ENCODE results near the gene AQP9.

AQP9 gene

GRCh38 chr15:58224068-58224467, 85.9 kb downstream of the AQP9 start:
- DNase-seq (ENCODE audit: low spot score): no peak
- Histone ChIP-seq H3K4me3 (no peak overlapping the region), H3K27ac (no peak overlapping the region)
- no peak for TF ChIP-seq CTCF (IDR thresholded peaks at IDR 0.05)

- no peak for DNase-seq (ENCODE audit: low spot score)
- Histone ChIP-seq H3K4me3 (no peak overlapping the region), H3K27ac (no peak overlapping the region)
- TF ChIP-seq CTCF (IDR thresholded peaks at IDR 0.05): peak; percentile 47
These were observed 89.7 kb downstream of the AQP9 start for GRCh38 chr15:58227706-58228543.

- no peak overlapping the region for H3K27ac ChIP-seq
- DNase-seq (ENCODE audit: low spot score): no peak
- no peak for TF ChIP-seq CTCF (IDR thresholded peaks at IDR 0.05)
- H3K4me3 ChIP-seq: no peak overlapping the region
These were observed 90.5 kb downstream of the AQP9 start for GRCh38 chr15:58228718-58229117.

- TF ChIP-seq CTCF (IDR thresholded peaks at IDR 0.05): no peak
- no peak for DNase-seq (ENCODE audit: low spot score)
- Histone ChIP-seq H3K27ac (no peak overlapping the region), H3K4me3 (no peak overlapping the region)
These were observed 91.2 kb downstream of the AQP9 start for GRCh38 chr15:58229297-58229768.

GRCh38 chr15:58232281-58233065, 94.3 kb downstream of the AQP9 start:
- no peak for DNase-seq (ENCODE audit: low spot score)
- Histone ChIP-seq H3K27ac (no peak overlapping the region), H3K4me3 (no peak overlapping the region)
- TF ChIP-seq CTCF (IDR thresholded peaks at IDR 0.05): no peak

GRCh38 chr15:58233341-58233740, 95.2 kb downstream of the AQP9 start:
- H3K27ac ChIP-seq: no peak overlapping the region
- no peak for DNase-seq (ENCODE audit: low spot score)
- no peak for TF ChIP-seq CTCF (IDR thresholded peaks at IDR 0.05)
- H3K4me3 ChIP-seq: no peak overlapping the region

Measured in coronary artery (tissue), 2 donors.